Measurements from ENCODE around the gene ZNF654.
A peak's percentile ranks its signal among the peaks of the same experiment; 100 is the strongest.

ZNF654 gene

DNA sequence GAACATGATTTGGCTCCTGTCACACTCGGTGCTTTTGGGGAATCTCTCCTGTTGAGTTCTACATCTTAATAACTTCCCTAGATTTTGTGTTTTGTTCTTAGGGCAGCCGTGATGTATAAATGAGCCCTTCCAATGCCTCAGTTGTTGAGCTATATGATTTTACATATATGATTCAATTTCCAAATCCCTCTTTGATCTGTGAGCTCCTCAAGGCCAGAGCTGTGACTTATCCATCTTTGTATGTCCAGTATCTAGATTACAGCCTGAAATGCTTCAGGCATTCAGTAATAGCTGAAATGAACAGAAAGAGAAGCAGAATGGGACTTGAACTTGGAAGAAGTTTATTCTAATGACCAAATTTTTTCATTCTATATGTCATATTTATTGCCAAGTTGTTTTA lies 26.8 kb upstream of the ZNF654 start:
- peaks cover 0 to 16% (median 7%) of the 10 kb centered on the region in 11 experiments; a peak in 9 of 22 replicates for H3K9me3 ChIP-seq (replicated peaks in 1 of 11)
- peak overlapping the region; percentile 24 to 67 (median 57); a peak in 18 of 22 replicates for H3K27ac ChIP-seq
- H4K20me1 ChIP-seq: no peaks in the 10 kb centered on the region
- H3K4me3 ChIP-seq: peak overlapping the region; percentile 44 to 58 (median 50); a peak in 17 of 20 replicates
- H3K9ac ChIP-seq: peak overlapping the region; percentile 46 to 74 (median 61); a peak in 21 of 22 replicates
- no peaks in the 10 kb centered on the region for H3K27me3 ChIP-seq
- no peaks in the 10 kb centered on the region for H3K36me3 ChIP-seq
- peaks cover 6 to 21% (median 17%) of the 10 kb centered on the region in 10 experiments; a peak in 17 of 20 replicates for H3K4me1 ChIP-seq
- TF ChIP-seq Cebpa-rat (IDR thresholded peaks at IDR 0.05): no peak
- peak overlapping the region; percentile 70 to 96 (median 79) for H3K4me2 ChIP-seq

DNA sequence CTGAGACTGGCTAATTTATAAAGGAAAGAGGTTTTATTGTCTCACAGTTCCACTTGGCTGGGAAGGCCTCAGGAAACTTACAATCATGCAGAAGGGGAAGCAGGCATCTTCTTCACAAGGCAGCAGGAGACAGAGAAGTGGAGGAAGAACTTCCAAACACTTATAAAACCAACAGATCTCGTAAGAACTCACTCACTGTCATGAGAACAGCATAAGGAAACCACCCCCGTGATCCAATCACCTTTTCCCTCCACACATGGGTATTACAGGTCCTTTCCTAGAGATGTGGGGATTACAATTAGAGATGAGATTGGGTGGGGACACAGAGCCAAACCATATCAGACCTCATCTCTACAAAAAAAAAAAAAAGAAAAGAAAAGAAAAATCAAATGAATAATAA lies 26.0 kb upstream of the ZNF654 start:
- Histone ChIP-seq H3K9ac (no peak overlapping the region), H4K20me1 (no peaks in the 10 kb centered on the region), H3K27me3 (no peaks in the 10 kb centered on the region), H3K4me3 (no peak overlapping the region), H3K36me3 (no peaks in the 10 kb centered on the region), H3K27ac (no peak overlapping the region), H3K4me2 (peak overlapping the region in 6 of 11 experiments; percentile 3 to 96 (median 50); a peak in 8 of 22 replicates), H3K4me1 (peaks cover 6 to 21% (median 17%) of the 10 kb centered on the region in 10 experiments; a peak in 17 of 20 replicates), H3K9me3 (replicated peaks in 1 of 11) (peaks cover 0 to 10% (median 5%) of the 10 kb centered on the region in 11 experiments; a peak in 9 of 22 replicates)
- no peak for TF ChIP-seq Cebpa-rat (IDR thresholded peaks at IDR 0.05)

DNA sequence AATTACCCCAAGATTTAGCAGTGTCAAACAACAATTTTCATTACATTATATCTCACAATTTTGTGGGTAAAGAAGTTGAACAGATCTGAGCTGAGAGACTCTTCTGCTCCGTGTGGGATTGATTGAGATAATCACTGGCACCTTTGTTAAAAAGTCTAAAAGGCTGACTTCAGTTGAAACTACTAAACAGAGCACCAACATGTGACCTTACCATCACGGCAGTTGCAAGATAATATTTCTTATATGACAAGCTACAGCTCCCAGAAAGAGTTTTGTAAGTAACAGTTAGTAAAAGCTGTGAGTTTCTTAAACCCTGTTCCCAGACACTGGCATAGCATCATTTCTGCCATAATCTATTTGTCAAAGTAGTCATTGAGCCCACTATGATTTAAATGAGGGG lies 25.2 kb upstream of the ZNF654 start:
- no peak for TF ChIP-seq Cebpa-rat (IDR thresholded peaks at IDR 0.05)
- no peaks in the 10 kb centered on the region for H4K20me1 ChIP-seq
- no peak overlapping the region for H3K27ac ChIP-seq
- H3K4me2 ChIP-seq: no peak overlapping the region
- H3K4me1 ChIP-seq: peaks cover 6 to 21% (median 17%) of the 10 kb centered on the region in 10 experiments; a peak in 17 of 20 replicates
- H3K4me3 ChIP-seq: no peak overlapping the region
- H3K9me3 ChIP-seq (replicated peaks in 1 of 11): peaks cover 0 to 3% (median 0%) of the 10 kb centered on the region in 11 experiments; a peak in 1 of 22 replicates
- no peaks in the 10 kb centered on the region for H3K27me3 ChIP-seq
- no peak overlapping the region for H3K9ac ChIP-seq
- no peaks in the 10 kb centered on the region for H3K36me3 ChIP-seq

DNA sequence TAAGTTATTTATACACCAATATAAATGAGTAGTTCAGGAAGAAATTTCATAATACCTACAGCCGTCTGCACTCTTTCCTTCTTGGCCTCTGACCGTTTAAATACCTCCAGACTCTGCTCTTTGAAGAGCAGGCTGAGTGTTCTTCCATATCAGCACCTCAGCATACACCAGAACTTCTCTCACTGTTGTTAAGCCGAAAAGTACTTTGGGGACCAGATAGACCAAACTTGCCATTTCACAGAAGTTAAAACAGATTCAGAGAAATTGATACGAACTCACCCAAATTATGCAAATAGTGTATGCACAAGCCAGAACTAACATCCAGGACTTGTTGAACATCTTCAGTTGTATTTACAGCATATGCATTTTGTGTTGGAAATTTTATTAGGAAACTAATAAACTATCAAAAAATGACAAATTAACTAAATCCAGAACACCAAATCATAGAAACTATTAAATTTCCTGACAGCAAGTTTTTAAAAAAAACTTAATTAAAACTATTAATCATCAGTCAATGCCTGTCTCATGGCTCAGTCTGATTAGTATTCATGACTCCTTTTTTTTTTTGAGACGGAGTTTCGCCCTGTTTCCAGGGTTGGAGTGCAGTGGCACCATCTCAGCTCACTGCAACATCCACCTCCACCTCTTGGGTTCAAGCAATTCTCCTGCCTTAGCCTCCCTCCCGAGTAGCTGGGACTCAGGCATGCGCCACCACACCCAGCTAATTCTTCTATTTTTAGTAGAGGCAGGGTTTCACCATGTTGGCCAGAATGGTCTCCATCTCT lies 24.4 kb upstream of the ZNF654 start:
- no peak overlapping the region for H3K9ac ChIP-seq
- H3K27me3 ChIP-seq: no peaks in the 10 kb centered on the region
- no peaks in the 10 kb centered on the region for H4K20me1 ChIP-seq

DNA sequence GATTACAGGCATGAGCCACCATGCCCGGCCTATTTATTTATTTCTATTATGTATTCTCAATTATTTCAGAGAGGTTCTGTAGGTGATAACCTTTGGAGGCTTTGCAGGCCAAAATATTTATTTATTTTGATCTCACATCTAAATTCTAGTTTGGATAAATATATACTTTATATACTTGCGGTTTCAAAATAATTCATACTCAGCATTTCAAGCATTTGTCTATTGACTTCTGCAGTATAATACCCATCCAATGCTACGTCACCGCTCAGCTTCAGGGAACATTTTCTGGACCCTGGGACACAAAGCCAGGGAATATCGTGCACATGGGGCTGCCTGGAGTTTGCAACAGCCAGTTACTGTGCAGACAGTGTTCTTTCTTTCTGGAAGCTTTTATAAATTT lies 22.8 kb upstream of the ZNF654 start:
- no peaks in the 10 kb centered on the region for H3K36me3 ChIP-seq
- H3K4me1 ChIP-seq: peaks cover 4 to 20% (median 16%) of the 10 kb centered on the region in 10 experiments; a peak in 17 of 20 replicates
- no peak overlapping the region for H3K4me3 ChIP-seq
- no peak for TF ChIP-seq Cebpa-rat (IDR thresholded peaks at IDR 0.05)
- H3K27me3 ChIP-seq: no peaks in the 10 kb centered on the region
- H3K9me3 ChIP-seq (replicated peaks in 1 of 11): peaks cover 0 to 12% (median 5%) of the 10 kb centered on the region in 11 experiments; a peak in 5 of 22 replicates
- no peak overlapping the region for H3K4me2 ChIP-seq
- no peaks in the 10 kb centered on the region for H4K20me1 ChIP-seq
- no peak overlapping the region for H3K9ac ChIP-seq
- no peak overlapping the region for H3K27ac ChIP-seq

More for the DNA sequence above, 24.4 kb upstream of the ZNF654 start:
- no peak overlapping the region for H3K4me2 ChIP-seq
- H3K4me3 ChIP-seq: no peak overlapping the region
- H3K4me1 ChIP-seq: peaks cover 6 to 21% (median 17%) of the 10 kb centered on the region in 10 experiments; a peak in 17 of 20 replicates
- no peak overlapping the region for H3K27ac ChIP-seq
- peaks cover 0 to 7% (median 0%) of the 10 kb centered on the region in 11 experiments; a peak in 3 of 22 replicates for H3K9me3 ChIP-seq (replicated peaks in 1 of 11)
- no peak for TF ChIP-seq Cebpa-rat (IDR thresholded peaks at IDR 0.05)
- H3K36me3 ChIP-seq: no peaks in the 10 kb centered on the region

DNA sequence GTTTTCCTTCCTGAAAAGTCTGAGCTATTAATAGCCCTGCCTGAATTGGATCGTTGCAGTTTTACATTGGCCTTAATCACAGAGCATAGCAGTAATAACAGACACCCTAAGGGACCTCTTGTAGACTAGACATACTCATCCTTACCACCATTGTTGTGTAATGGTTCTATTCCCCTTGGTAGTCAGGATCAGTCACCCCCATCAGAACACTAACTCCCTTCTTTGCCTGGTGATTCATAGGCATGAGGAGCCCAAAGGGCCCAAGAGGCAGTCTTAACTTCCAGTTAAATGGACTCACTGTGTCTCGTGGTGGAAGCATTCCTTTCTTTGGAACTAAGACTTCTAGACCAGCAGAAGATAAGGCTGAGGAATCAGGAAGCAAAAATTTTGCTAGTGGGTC lies 20.5 kb upstream of the ZNF654 start:
- TF ChIP-seq Cebpa-rat (IDR thresholded peaks at IDR 0.05): no peak
- peaks cover 0 to 12% (median 5%) of the 10 kb centered on the region in 11 experiments; a peak in 5 of 22 replicates for H3K9me3 ChIP-seq (replicated peaks in 1 of 11)
- H3K36me3 ChIP-seq: no peaks in the 10 kb centered on the region
- no peaks in the 10 kb centered on the region for H3K27me3 ChIP-seq
- no peaks in the 10 kb centered on the region for H4K20me1 ChIP-seq
- H3K9ac ChIP-seq: no peak overlapping the region
- peak overlapping the region in 1 of 11 experiments; percentile 27; a peak in 1 of 22 replicates for H3K4me2 ChIP-seq
- H3K27ac ChIP-seq: no peak overlapping the region
- no peak overlapping the region for H3K4me3 ChIP-seq
- H3K4me1 ChIP-seq: no peaks in the 10 kb centered on the region

DNA sequence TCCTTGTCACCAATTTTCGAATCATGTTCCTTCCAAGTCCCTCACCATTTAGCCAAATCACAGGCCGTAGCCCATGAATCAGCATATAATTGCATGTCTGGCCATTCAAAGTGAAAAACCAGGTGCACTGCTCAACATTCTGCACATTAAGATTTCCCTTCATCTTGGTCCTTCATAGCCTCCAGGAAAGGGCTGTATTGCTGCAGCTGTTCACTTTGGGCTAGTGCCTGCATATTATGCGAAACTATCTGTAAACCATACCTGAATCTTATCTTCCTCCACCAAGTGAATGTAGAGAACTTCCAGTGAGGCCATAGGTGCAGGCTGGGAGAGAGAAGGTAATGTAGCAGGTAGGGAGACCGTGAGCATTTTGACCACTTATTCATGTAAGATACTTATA lies 18.5 kb upstream of the ZNF654 start:
- no peak overlapping the region for H3K4me2 ChIP-seq
- no peaks in the 10 kb centered on the region for H3K4me1 ChIP-seq
- TF ChIP-seq Cebpa-rat (IDR thresholded peaks at IDR 0.05): no peak
- no peaks in the 10 kb centered on the region for H3K27me3 ChIP-seq
- H3K9me3 ChIP-seq (replicated peaks in 1 of 11): peaks cover 0 to 12% (median 5%) of the 10 kb centered on the region in 11 experiments; a peak in 5 of 22 replicates
- H3K9ac ChIP-seq: no peak overlapping the region
- H3K27ac ChIP-seq: no peak overlapping the region
- no peaks in the 10 kb centered on the region for H4K20me1 ChIP-seq
- H3K36me3 ChIP-seq: no peaks in the 10 kb centered on the region
- no peak overlapping the region for H3K4me3 ChIP-seq

DNA sequence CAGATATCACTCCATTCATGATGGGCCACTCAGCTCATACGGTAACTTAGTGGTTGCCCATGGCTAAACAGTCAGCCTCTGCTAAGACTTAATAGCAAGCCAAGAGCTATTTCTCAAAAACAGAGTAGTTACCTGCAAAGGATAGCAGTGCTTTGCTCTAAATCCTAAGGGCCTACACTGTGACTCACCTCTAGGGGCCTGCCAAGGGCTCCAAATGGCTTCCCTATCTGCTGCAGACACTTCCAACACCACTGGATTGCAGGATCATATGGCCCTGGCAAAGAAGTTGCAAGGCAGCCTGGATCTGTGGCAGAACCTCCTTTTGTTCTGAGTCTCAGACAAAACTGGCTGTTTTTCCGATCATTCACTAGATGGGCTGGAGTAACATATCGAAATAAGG lies 18.1 kb upstream of the ZNF654 start:
- Histone ChIP-seq H3K4me2 (no peak overlapping the region), H3K27me3 (no peaks in the 10 kb centered on the region), H3K36me3 (no peaks in the 10 kb centered on the region), H3K4me3 (no peak overlapping the region), H4K20me1 (no peaks in the 10 kb centered on the region), H3K4me1 (no peaks in the 10 kb centered on the region), H3K27ac (no peak overlapping the region), H3K9ac (no peak overlapping the region), H3K9me3 (replicated peaks in 1 of 11) (peaks cover 0 to 12% (median 5%) of the 10 kb centered on the region in 11 experiments; a peak in 5 of 22 replicates)
- TF ChIP-seq Cebpa-rat (IDR thresholded peaks at IDR 0.05): no peak

DNA sequence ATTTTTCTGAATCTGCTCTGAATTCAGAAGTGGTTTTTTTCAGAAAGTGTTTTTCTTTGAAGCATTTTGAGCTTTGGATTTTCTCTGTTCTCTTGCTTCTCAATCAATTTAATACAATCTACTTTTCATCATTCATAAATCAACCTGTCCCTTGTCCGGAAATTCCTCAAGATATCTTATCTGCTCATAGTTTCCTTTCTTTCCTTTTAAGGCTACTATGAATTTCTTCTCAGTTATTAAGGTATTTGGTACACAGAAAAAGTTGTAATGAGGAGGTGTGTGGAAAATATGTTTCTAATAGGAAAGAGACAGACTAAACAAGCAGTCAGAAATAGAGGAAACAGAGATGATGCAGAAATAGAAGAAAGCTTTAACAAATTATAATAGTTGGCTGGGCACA lies 14.6 kb upstream of the ZNF654 start:
- Histone ChIP-seq H3K27me3 (no peaks in the 10 kb centered on the region), H4K20me1 (no peaks in the 10 kb centered on the region), H3K4me3 (no peak overlapping the region), H3K4me2 (no peak overlapping the region), H3K9ac (no peak overlapping the region), H3K4me1 (peaks cover 0 to 3% (median 0%) of the 10 kb centered on the region in 10 experiments; a peak in 1 of 20 replicates), H3K27ac (no peak overlapping the region), H3K9me3 (replicated peaks in 1 of 11) (peaks cover 0 to 16% (median 5%) of the 10 kb centered on the region in 11 experiments; a peak in 5 of 22 replicates), H3K36me3 (no peaks in the 10 kb centered on the region)
- TF ChIP-seq Cebpa-rat (IDR thresholded peaks at IDR 0.05): no peak
